Right lung (tissue), 10 donors: ENCODE measurements around the gene TAS2R46. TPM values are rescaled to one million over a fixed set of nuclear protein-coding genes. Genes with fewer than 3 reads are reported as not detected.
"Not testable (repeated sequence)": the region's sequence is repeated elsewhere in the genome, so short reads cannot be mapped to it uniquely, and the experiment has no call there.

Source experiments
- DNase-seq, 2 donors: peaks; one replicate each; pipeline ENCODE4 v3.0.0-alpha.2; 2013
- long read RNA-seq, 8 donors: transcript quantifications; one replicate each; lab custom pipeline, GENCODE V29; 2026
- polyA plus RNA-seq, 5 donors: library from polyadenylated mRNA; unstranded; fragments of 120-200 nt; gene quantifications; one replicate each; pipeline versions ENCODE4 v1.2.1 to v1.2.3, GENCODE V29; 2013; ENCODE audit warnings: inconsistent platforms in 1 of 5, low replicate concordance in 1 of 5; ENCODE audit not compliant: insufficient read length in 5 of 5, insufficient read depth in 1 of 5

Gene TAS2R46, protein sequence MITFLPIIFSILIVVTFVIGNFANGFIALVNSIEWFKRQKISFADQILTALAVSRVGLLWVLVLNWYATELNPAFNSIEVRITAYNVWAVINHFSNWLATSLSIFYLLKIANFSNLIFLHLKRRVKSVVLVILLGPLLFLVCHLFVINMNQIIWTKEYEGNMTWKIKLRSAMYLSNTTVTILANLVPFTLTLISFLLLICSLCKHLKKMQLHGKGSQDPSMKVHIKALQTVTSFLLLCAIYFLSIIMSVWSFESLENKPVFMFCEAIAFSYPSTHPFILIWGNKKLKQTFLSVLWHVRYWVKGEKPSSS
- under 1 TPM in 4 of 5 donors, not detected in 1; 0.13 to 0.43 (median 0.32) TPM for polyA plus RNA-seq
- long read RNA-seq, donor 1: 0 reads
- long read RNA-seq, donor 2: 0 reads
- long read RNA-seq, donor 3: 0 reads
- long read RNA-seq, donor 4: 0 reads
- long read RNA-seq, donor 5: 0 reads
- long read RNA-seq, donor 6: 0 reads
- long read RNA-seq, donor 7: 0 reads
- long read RNA-seq, donor 8: 0 reads

DNA sequence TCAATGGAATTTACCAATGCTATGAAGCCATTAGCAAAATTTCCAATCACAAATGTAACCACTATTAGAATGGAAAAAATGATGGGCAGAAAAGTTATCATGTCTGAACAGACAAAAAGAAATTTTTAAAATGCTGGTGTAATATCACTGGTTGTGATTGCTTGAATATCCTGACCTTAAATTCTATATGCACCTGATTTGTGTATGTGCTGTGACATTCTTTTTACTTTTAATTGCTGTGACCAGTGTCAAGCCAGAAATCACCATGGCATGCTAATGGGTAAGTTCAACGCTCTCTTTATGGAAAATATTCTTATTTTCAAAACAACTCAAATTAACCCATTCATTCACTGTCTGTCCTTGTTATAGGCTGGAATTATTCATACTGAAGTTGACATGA, at the start of gene TAS2R46:
TAS2R46 (minus strand) TSS at position 101 of the 400 bp plus-strand sequence; CDS start at position 101, 0 bp downstream.
- not testable (repeated sequence) for DNase-seq

- DNase-seq: not testable (repeated sequence)
Measured at GRCh38 chr12:11111213-11111612, 49.1 kb upstream of the TAS2R46 start.

DNA sequence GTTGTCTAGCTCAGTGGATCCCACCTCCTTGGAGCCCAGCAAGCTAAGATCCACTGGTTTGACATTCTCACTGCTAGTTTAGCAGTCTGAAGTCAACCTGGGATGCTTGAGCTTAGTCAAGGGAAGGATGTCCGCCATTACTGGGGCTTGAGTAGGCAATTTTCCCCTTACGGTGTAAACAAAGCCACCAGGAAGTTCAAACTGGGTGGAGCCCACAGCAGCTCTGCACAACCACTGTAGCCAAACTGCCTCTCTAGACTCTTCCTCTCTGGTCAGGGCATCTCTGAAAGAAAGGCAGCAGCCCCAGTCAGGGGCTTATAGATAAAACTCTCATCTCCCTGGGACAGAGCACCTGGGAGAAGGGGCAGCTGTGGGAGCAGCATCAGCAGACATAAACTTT, 46.8 kb upstream of the TAS2R46 start:
- DNase-seq: no peak

GRCh38 chr12:11107719-11108118, 45.6 kb upstream of the TAS2R46 start:
- DNase-seq: no peak

GRCh38 chr12:11106288-11106687, 44.2 kb upstream of the TAS2R46 start:
- no peak for DNase-seq

DNA sequence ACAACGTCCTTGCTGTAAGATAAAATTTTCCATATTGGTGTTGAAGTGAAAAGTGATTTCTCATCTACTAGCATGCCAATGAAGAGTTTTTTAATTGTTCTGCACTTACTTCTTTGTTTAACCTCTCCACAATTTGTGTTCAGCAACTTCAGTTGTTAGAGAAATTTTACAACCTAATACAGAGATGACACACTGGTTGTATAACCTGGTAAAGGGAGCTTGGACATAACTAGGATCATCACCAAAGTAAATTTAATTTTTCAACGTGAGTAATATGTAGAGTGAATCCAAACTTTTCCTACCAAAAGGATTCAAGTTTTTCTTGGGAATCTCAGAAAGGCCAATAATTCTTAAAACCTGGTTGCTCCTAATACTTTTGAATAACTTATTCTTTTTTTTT, 43.5 kb upstream of the TAS2R46 start:
- no peak for DNase-seq

GRCh38 chr12:11094910-11095309, 32.8 kb upstream of the TAS2R46 start:
- DNase-seq: not testable (repeated sequence)

DNA sequence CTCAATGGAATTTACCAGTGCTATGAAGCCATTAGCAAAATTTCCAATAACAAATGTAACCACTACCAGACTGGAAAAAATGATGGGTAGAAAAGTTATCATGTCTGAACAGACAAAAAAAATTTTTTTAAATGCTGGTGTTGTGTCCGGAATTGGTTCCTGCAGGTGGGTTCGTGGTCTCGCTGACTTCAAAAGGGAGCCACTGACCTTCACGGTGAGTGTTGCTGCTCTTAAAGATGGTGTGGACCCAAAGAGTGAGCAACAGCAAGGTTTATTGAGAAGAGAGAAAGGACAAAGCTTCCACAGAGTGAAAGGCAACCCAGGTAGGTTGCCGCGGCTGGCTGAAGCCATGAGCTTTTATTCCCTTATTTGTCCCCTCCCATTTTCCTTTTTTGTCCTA, 30.0 kb upstream of the TAS2R46 start, which contains the start of gene TAS2R43:
TAS2R43 (minus strand) TSS at position 186 of the 400 bp plus-strand sequence; CDS start at position 102, 84 bp downstream.
- DNase-seq: no peak

DNA sequence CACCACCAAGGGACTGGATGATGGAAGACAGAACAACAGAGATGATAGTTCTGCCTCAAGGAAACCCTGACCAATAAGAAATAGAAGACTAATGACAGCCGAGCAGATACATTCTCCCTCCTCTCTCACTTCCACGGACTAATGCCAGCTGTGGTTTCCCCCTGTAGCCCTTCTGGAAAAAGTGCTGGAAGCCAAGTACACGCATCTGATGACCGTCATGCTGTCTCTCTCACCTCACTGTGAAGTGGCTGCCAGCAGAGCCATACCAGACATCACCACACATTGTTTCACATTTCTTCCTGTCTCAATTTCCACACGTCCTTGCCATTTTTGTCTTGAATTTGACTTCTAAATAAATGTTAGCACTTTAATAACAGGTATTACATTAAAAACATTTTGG, 27.2 kb upstream of the TAS2R46 start:
- no peak for DNase-seq

GRCh38 chr12:11085419-11085818, 23.3 kb upstream of the TAS2R46 start:
- DNase-seq: no peak

DNA sequence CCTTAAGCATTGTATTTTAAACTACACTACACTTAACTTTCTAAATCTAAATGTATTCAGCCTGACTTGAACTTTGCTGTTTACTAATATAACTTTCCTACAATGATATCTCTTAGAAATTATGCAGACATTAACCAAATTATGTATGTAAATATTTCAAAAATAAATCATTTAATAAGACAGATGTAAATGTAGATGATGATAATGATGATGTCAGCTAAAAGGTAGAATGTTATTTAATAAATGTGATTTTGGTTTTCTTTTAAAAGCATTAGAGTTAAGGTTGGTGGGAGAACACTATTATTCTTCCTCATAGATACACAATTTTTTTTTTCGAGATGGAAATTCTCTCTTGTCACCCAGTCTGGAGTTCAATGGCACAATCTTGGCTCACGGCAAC, 19.9 kb upstream of the TAS2R46 start:
- DNase-seq: no peak

GRCh38 chr12:11078246-11078645, 16.2 kb upstream of the TAS2R46 start:
- no peak for DNase-seq

- no peak for DNase-seq
Measured at GRCh38 chr12:11075642-11076041, 13.5 kb upstream of the TAS2R46 start.

GRCh38 chr12:11071414-11071813, 9.3 kb upstream of the TAS2R46 start:
- no peak for DNase-seq

DNA sequence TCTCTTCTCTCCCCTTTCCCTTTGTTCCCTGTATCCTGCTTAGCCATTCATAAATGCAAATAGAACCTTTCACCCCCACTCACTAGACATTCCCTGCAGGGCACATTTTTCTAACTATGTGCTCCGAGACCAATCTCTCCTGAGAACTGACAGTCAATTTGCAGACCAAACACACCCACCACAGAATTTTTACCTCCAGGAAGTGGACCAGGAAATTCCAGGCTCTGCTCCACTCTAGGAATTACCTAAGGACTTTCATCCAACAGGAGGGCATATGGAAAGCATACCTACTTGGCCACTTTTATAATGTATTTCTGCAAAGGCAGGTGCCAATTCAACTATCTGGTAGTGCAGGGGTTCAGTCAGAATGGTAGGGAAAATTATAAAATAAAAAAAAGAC, 8.9 kb upstream of the TAS2R46 start:
- DNase-seq: no peak

DNA sequence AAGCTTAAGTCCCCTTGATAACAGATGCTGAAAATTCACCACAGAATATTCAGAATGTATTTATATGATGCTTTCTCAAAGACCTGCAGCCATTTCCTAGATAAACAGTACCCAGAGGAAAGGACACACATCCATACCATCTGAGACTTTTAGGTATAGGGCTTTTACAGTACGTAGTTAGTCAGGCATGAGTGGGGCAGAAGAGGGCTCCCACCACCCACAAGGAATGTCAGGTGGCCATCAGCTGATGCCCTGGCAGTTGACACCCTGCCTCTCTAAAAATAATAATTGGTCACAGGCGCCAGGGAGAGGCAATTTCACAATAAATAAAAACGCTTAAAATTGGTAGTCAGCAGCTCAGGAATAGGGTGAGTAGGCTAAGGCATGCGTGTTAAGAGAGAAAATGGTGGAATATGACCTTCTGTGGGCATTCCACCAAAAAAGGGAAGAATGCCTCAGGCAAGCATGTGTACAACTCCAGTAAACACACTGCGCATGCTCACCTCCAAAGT, 7.8 kb upstream of the TAS2R46 start:
- DNase-seq: no peak

- no peak for DNase-seq
Measured at GRCh38 chr12:11067514-11067913, 5.4 kb upstream of the TAS2R46 start.

DNA sequence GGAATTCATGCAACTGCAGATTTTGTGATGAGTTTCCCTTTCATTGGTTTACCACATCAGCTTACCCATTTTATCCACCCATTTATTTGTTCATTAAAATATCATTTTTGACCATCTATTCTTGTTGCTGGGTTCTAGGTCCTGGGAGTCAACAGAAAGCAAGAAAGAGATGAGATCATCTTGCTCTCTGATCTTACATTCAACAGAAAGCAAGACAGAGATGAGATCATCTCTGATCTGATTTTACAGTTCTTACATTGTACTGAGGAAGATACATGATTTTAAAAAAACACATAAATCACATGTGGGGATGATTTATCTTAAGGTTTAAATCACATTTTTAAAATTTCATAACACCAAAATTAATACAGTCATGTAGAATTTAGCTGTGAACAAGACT, 2.3 kb downstream of the TAS2R46 start:
- no peak for DNase-seq

DNA sequence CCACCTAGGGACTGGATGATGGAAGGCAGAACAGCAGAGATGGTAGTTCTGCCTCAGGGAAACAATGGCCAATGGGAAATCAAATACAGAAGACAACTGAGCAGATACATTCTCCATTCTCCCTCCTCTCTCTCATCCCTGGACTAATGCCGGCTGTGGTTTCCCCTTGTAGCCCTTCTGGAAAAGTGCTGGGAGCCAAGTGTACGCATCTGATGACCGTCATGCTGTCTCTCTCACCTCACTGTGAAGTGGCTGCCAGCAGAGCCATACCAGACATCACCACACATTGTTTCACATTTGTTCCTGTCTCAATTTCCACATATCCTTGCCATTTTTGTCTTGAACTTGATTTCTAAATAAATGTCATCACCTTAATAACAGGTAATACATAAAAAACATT, 3.1 kb downstream of the TAS2R46 start:
- no peak for DNase-seq

GRCh38 chr12:11055306-11055705, 6.8 kb downstream of the TAS2R46 start:
- DNase-seq: no peak

DNA sequence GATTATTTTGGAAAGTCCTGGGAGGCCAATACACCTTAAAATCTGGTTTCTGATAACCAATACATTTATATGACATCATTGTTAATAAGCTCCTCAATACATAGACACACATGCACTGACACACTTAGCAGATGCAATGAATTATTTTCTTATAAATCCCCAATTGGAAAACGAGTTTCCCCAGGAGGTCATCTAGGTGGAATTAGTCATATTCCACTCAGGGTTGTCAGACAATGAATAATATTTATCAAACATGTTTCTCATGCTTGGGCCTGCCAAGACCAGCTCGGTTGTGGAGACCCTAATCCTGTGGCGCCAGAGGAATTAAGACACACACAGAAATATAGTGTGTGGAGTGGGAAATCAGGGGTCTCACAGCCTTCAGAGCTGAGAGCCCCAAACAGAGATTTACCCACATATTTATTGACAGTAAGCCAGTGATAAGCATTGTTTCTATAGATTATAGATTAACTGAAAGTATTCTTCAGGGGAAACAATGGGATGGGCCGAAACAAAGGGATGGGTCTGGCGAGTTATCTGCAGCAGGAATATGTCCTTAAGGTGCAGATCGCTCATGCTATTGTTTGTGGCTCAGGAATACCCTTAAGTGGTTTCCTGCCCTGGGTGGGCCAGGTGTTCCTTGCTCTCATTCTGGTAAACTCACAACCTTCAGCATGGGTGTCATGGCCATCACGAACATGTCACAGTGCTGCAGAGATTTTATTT, 12.1 kb downstream of the TAS2R46 start:
- not testable (repeated sequence) for DNase-seq

GRCh38 chr12:11041366-11041765, 20.7 kb downstream of the TAS2R46 start:
- DNase-seq: not testable (repeated sequence)
